ENCODE results near the gene HAPLN2. TPM values are rescaled to one million over a fixed set of nuclear protein-coding genes. Genes with fewer than 3 reads are reported as not detected.

HAPLN2 gene
- total and polyA plus RNA-seq, 12 donors: 0.24 to 6.3 (median 0.81) TPM; not detected in 1

GRCh38 chr1:156581661-156582387 lies 37.4 kb upstream of the HAPLN2 start:
- intact Hi-C loops (cut with DNase I): loop anchor here in 5 of 10 donors (5.0 to 10.0 kb wide), 4 partner anchors 35 to 117 kb away; partner anchors contain the start of gene HAPLN2 (in 1 of the 5)

DNA sequence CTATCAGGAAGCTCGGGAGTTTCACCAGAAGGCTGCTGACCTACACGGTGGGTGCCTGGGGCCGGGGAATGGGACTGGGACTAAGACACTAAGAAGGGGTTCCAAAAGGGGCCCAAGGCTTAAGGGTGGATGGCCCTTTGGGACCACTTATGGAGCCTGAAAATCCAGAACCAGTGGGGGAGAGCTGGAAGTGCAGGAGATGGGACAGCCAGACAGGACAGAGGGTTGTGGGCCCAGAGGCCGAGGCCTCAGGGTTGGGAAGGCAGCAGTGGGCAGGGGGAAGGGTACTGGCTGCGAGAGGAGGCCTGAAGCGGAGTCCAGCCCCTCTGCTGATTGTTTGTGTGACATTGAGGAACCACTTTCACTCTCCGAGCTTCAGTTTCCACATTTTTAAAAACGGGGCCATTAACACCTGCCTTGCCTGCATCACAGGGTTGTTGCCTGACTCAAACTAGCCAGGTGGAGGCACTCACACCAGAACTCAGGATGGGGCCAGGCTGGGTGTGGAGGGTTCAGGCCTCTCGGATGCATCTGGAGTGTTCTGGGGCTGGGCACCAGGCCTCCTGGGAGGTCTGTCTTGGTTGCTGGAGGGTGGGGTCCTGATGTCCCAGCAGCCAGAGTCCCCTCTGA lies 36.7 kb upstream of the HAPLN2 start:
- Histone ChIP-seq H3K27ac (peak overlapping the region in 1 of 10 donors; percentile 58), H3K4me3 (peak overlapping the region in 1 of 10 donors; percentile 27), H3K27me3 (no peaks in the 10 kb centered on the region), H3K9me3 (no peaks in the 10 kb centered on the region), H3K4me1 (peaks cover 0 to 10% (median 4%) of the 10 kb centered on the region in 9 donors), H3K36me3 (no peaks in the 10 kb centered on the region)
- ATAC-seq (no peak), DNase-seq (no peak)
- 76 to 88% methylated on average over 9 of the region's 9 CpGs for WGBS, 2 donors
- TF ChIP-seq, protein P1, sequence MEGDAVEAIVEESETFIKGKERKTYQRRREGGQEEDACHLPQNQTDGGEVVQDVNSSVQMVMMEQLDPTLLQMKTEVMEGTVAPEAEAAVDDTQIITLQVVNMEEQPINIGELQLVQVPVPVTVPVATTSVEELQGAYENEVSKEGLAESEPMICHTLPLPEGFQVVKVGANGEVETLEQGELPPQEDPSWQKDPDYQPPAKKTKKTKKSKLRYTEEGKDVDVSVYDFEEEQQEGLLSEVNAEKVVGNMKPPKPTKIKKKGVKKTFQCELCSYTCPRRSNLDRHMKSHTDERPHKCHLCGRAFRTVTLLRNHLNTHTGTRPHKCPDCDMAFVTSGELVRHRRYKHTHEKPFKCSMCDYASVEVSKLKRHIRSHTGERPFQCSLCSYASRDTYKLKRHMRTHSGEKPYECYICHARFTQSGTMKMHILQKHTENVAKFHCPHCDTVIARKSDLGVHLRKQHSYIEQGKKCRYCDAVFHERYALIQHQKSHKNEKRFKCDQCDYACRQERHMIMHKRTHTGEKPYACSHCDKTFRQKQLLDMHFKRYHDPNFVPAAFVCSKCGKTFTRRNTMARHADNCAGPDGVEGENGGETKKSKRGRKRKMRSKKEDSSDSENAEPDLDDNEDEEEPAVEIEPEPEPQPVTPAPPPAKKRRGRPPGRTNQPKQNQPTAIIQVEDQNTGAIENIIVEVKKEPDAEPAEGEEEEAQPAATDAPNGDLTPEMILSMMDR (IDR thresholded peaks at IDR 0.05): no peak
- intact Hi-C loops (cut with DNase I): loop anchor here in 5 of 10 donors (5.0 to 10.0 kb wide), 4 partner anchors 35 to 118 kb away; partner anchors contain the start of gene HAPLN2 (in 1 of the 5)

More at GRCh38 chr1:156581661-156582387, 37.4 kb upstream of the HAPLN2 start:
- ATAC-seq (no peak), DNase-seq (no peak)
- Histone ChIP-seq H3K36me3 (no peaks in the 10 kb centered on the region), H3K27me3 (no peaks in the 10 kb centered on the region), H3K9me3 (no peaks in the 10 kb centered on the region), H3K27ac (peak overlapping the region in 1 of 10 donors; percentile 58), H3K4me1 (peaks cover 0 to 10% (median 4%) of the 10 kb centered on the region in 9 donors), H3K4me3 (peak overlapping the region in 1 of 10 donors; percentile 27)
- TF ChIP-seq, protein P1 (IDR thresholded peaks at IDR 0.05): no peak
- WGBS, 2 donors: 76 to 80% methylated on average over 21 of the region's 21 CpGs

DNA sequence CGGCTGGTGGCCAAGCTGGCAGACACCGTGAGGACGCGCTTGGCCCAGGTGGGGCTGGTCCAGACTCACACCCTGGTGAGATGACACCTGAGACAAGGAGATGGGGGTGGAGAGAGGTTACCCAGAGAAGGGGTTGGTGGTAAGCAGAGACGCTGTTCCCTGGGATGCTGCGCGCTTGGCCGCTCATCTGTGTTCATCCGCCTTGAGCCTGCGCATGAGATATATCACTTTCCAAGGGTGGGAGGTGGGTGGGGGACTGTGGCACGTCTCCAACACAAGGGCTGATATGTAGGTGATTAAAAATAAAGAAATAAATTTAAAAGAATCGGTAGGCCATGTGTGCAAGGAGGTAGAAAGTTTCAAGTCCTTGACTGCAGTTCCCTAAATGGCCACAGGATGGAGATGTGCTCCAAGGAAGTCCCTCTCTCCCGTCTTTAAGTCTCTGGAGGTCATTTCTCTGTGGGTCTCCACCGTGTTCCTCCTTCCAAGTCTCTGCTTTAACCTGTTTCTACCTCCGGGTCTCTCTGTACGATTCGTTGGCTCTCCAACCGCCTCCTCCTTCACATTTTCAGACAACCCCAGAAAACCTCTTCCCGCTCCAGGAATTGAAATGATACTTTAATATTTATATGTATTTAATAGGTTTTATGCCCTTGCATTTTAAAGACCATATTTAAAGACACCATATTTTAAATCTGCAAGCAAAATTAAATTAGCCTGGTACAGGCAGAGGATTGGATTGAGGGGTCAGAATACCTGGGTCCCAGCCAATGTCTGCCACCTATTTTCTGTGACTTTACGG lies 35.2 kb upstream of the HAPLN2 start:
- Histone ChIP-seq H3K4me3 (no peak overlapping the region), H3K27me3 (no peaks in the 10 kb centered on the region), H3K27ac (no peak overlapping the region), H3K4me1 (peaks cover 0 to 10% (median 4%) of the 10 kb centered on the region in 9 donors), H3K9me3 (no peaks in the 10 kb centered on the region), H3K36me3 (no peaks in the 10 kb centered on the region)
- 52 to 56% methylated on average over 20 of the region's 20 CpGs for WGBS, 2 donors
- TF ChIP-seq, protein P1 (IDR thresholded peaks at IDR 0.05): peak; percentile 91 to 95 (median 93)
- DNase-seq: peak in 1 of 2 donors; percentile 82
- intact Hi-C loops (cut with DNase I): loop anchor here in 6 of 10 donors (2.0 to 10.0 kb wide), 6 partner anchors 25 to 119 kb away; partner anchors contain the start of gene HAPLN2 (in 1 of the 6)
- peak in 6 of 8 donors; percentile 36 to 68 (median 61) for ATAC-seq

- H3K4me1 ChIP-seq: peaks cover 0 to 10% (median 4%) of the 10 kb centered on the region in 9 donors
- no peaks in the 10 kb centered on the region for H3K36me3 ChIP-seq
- H3K27me3 ChIP-seq: no peaks in the 10 kb centered on the region
- no peak for DNase-seq
- no peak for ATAC-seq
- TF ChIP-seq, protein P1 (IDR thresholded peaks at IDR 0.05): no peak
- no peak overlapping the region for H3K27ac ChIP-seq
- H3K4me3 ChIP-seq: no peak overlapping the region
- 41 to 44% methylated on average over 11 of the region's 11 CpGs for WGBS, 2 donors
- H3K9me3 ChIP-seq: no peaks in the 10 kb centered on the region
- intact Hi-C loops (cut with DNase I): loop anchor here in 7 of 10 donors (2.0 to 10.0 kb wide), 7 partner anchors 24 to 133 kb away; partner anchors contain the start of gene HAPLN2 (in 1 of the 7)
These were observed 34.4 kb upstream of the HAPLN2 start for GRCh38 chr1:156584813-156585212.

All from heart right ventricle (tissue), 16 donors.